ENCODE measurements around the gene LRSAM1. TPM values are rescaled to one million over a fixed set of nuclear protein-coding genes. Genes with fewer than 3 reads are reported as not detected.
A peak's percentile ranks its signal among the peaks of the same experiment; 100 is the strongest.

LRSAM1 gene
- total RNA-seq, 4 donors from 2014 or later, result 13.7 to 19.6 (median 16.3) TPM

GRCh38 chr9:127516835-127517607, 65.7 kb downstream of the LRSAM1 start:
- Histone ChIP-seq H3K27me3 (no peaks in the 10 kb centered on the region), H3K36me3 (peaks cover 43 to 53% of the 10 kb centered on the region in 2 donors), H3K27ac (no peak overlapping the region), H3K4me3 (replicated peaks in 1 of 3) (no peak overlapping the region), H3K9me3 (no peaks in the 10 kb centered on the region), H3K4me1 (peaks cover 14 to 33% of the 10 kb centered on the region in 2 donors)
- DNase-seq, result no peak
- intact Hi-C loops (cut with DNase I), result no loop called here
- TF ChIP-seq POLR2A (IDR thresholded peaks at IDR 0.05), result no peak
- TF ChIP-seq, protein P1, sequence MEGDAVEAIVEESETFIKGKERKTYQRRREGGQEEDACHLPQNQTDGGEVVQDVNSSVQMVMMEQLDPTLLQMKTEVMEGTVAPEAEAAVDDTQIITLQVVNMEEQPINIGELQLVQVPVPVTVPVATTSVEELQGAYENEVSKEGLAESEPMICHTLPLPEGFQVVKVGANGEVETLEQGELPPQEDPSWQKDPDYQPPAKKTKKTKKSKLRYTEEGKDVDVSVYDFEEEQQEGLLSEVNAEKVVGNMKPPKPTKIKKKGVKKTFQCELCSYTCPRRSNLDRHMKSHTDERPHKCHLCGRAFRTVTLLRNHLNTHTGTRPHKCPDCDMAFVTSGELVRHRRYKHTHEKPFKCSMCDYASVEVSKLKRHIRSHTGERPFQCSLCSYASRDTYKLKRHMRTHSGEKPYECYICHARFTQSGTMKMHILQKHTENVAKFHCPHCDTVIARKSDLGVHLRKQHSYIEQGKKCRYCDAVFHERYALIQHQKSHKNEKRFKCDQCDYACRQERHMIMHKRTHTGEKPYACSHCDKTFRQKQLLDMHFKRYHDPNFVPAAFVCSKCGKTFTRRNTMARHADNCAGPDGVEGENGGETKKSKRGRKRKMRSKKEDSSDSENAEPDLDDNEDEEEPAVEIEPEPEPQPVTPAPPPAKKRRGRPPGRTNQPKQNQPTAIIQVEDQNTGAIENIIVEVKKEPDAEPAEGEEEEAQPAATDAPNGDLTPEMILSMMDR (IDR thresholded peaks at IDR 0.05), result no peak
- WGBS, 2 donors, result 92 to 97% methylated on average over 20 to 25 of the region's 26 CpGs

DNA sequence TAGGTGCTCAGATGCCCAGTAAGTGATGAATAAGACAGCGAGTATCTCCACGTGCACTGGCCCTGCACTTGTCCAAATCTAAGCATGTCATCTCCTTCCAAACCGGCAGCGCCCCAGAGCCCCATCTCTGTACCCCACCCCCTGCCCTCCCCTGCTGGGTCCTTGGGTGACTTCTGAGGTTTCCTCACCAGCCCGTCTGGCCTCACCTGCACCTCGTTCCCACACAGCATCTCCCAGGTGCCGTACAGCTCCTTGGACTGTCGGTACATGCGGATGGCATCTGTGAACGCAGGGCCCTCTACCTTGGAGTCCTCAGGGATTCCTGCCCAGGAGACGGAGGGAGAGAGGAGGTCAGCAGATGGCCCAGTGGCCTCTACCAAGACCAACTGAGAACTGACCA, 66.3 kb downstream of the LRSAM1 start:
- Histone ChIP-seq H3K4me1 (peaks cover 20 to 39% of the 10 kb centered on the region in 2 donors), H3K27me3 (no peaks in the 10 kb centered on the region), H3K4me3 (replicated peaks in 1 of 3) (no peak overlapping the region), H3K27ac (peak overlapping the region in 2 of 3 donors; percentile 27 to 47), H3K9me3 (no peaks in the 10 kb centered on the region), H3K36me3 (peaks cover 48 to 49% of the 10 kb centered on the region in 2 donors)
- intact Hi-C loops (cut with DNase I), result no loop called here
- 96 to 99% methylated on average over 11 of the region's 11 CpGs for WGBS, 2 donors
- no peak for DNase-seq
- TF ChIP-seq, protein P1 (IDR thresholded peaks at IDR 0.05), result no peak

GRCh38 chr9:127518091-127518856, 67.0 kb downstream of the LRSAM1 start:
- peaks cover 22 to 42% of the 10 kb centered on the region in 2 donors for H3K4me1 ChIP-seq
- peak overlapping the region; percentile 27 to 47 (median 35) for H3K27ac ChIP-seq
- no peaks in the 10 kb centered on the region for H3K27me3 ChIP-seq
- H3K4me3 ChIP-seq (replicated peaks in 1 of 3), result no peak overlapping the region
- TF ChIP-seq POLR2A (IDR thresholded peaks at IDR 0.05), result no peak
- TF ChIP-seq, protein P1 (IDR thresholded peaks at IDR 0.05), result no peak
- 53 to 70% methylated on average over 9 to 11 of the region's 13 CpGs for WGBS, 2 donors
- H3K9me3 ChIP-seq, result no peaks in the 10 kb centered on the region
- intact Hi-C loops (cut with DNase I), result no loop called here
- DNase-seq, result peak; percentile 40 to 54
- peaks cover 43 to 46% of the 10 kb centered on the region in 2 donors for H3K36me3 ChIP-seq

DNA sequence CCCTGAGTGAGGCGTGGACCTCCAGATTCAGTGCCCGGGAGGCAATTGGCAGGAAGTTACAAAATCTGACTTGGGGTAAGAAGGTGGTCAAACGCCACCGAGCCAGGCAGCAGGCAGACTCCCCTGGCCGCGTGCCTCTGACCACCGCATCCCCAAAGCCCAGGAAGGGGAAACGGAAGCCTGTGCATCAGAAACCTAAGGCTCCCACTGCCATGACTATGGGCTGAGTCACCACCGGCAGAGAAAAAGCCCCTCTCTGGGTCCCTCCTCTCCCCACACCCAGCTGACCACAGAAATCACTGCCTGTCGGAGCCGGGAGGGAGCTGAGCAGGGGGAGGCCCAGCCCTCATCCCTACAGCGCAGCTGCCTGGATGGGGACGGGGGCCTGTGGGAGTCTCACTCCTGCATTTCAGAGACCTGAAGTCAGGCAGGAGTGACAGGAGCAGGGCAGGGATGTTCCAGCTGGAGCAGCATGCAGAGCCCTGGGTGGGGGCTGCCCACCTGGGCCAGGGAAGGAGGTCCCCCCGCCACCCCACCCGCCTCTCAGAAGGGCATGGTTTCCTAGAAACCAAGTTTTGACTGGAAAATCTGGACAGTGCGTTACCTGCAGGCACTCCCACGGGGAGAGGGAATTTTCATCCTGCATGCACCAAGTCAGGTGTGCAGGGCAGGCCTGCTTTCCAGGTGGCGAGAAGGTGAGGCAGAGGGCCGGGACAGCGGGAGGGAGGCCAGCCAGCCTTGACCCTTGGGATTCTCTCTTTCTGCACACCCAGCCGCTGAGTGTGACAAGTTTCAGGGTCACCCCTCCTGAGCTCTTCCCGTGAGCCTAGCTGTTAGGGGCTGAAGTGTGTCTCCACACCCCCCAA, 68.2 kb downstream of the LRSAM1 start:
- DNase-seq, result no peak
- intact Hi-C loops (cut with DNase I), result no loop called here
- Histone ChIP-seq H3K4me3 (replicated peaks in 1 of 3) (no peak overlapping the region), H3K27me3 (no peaks in the 10 kb centered on the region), H3K9me3 (no peaks in the 10 kb centered on the region), H3K36me3 (peaks cover 44 to 46% of the 10 kb centered on the region in 2 donors), H3K4me1 (peaks cover 22 to 42% of the 10 kb centered on the region in 2 donors), H3K27ac (peak overlapping the region; percentile 35 to 47 (median 41))
- TF ChIP-seq, protein P1 (IDR thresholded peaks at IDR 0.05), result no peak
- no peak for TF ChIP-seq POLR2A (IDR thresholded peaks at IDR 0.05)
- 73 to 78% methylated on average over 12 to 21 of the region's 22 CpGs for WGBS, 2 donors

Data from thyroid gland (tissue), 4 donors.